Stimulated activated CD8-positive, alpha-beta memory T cell treated with anti-CD3 and anti-CD28 coated beads, Interleukin-15, amount 100 ng/mL, for 1 hour (primary cell): ENCODE measurements around the gene ATAD5.
A peak's percentile ranks its signal among the peaks of the same experiment; 100 is the strongest.
"Not testable (repeated sequence)": the region's sequence is repeated elsewhere in the genome, so short reads cannot be mapped to it uniquely, and the experiment has no call there.

Experiments
- DNase-seq: peaks from one replicate; pipeline ENCODE4 v3.0.0-alpha.2; 2020; ENCODE audit warnings: low read depth

The ATAD5 gene

DNA sequence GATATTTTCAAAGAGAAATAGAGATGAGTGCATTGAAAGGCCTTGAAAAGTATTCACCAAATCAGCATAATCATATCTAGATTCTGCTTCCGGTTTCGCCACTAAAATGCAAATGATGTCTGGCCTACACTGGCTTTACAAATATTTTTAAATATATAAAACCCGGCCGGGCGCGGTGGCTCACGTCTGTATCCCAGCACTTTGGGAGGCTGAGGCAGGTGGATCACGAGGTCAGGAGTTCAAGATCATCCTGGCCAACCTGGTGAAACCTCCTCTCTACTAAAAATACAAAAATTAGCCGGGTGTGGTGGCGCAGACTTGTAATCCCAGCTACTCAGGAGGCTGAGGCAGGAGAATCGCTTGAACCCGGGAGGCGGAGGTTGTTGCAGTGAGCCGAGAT, 8.8 kb upstream of the ATAD5 start:
- not testable (repeated sequence) for DNase-seq

GRCh38 chr17:30823421-30823820, 8.3 kb upstream of the ATAD5 start:
- DNase-seq, result no peak

DNA sequence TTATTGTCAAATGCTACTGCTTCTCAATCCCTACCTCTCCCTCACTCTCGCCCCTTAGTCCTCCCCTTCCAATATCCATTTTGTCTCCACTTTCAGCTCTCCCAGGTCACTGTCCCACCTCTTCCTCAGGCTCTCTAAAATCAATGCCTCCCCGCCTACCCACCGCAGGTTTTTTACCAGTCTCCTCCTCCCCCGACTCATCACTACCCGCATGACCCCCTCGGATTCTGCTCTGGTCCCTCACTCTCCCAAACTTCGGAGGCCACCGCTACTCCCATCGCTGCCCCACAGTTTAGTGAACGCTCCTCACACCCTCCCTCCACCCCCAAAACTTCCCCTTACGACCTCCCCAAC, 7.8 kb upstream of the ATAD5 start:
- DNase-seq, result no peak

GRCh38 chr17:30824356-30825145, 7.2 kb upstream of the ATAD5 start, which contains the start of gene CRLF3:
TSS of gene CRLF3 (minus strand) at chr17:30824692. CDS start at chr17:30824651, 41 bp downstream.
- DNase-seq, result peak; percentile 71

- DNase-seq, result no peak
These were observed 4.7 kb upstream of the ATAD5 start for GRCh38 chr17:30827082-30827481.

- no peak for DNase-seq
These were observed 2.7 kb upstream of the ATAD5 start for GRCh38 chr17:30829022-30829421.

DNA sequence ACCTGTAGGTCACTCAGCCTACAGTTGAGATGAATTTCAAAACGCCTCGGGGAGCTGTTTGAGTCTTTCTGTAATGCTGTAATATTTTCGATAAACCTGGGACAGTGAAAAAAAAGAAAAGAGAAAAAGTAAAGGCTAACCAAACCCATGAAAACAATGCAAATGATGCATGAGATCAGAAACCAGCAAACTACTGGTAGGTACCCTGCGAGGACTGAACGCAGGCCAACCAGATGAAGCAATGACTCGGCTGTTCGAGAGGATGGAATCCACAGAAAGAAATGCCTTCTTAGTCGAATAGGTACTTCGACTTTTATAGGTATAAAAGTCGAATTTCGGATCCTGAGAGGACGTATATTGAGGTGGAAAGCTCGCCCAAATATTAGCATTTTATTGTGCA, 509 bp upstream of the ATAD5 start:
- DNase-seq, result no peak

DNA sequence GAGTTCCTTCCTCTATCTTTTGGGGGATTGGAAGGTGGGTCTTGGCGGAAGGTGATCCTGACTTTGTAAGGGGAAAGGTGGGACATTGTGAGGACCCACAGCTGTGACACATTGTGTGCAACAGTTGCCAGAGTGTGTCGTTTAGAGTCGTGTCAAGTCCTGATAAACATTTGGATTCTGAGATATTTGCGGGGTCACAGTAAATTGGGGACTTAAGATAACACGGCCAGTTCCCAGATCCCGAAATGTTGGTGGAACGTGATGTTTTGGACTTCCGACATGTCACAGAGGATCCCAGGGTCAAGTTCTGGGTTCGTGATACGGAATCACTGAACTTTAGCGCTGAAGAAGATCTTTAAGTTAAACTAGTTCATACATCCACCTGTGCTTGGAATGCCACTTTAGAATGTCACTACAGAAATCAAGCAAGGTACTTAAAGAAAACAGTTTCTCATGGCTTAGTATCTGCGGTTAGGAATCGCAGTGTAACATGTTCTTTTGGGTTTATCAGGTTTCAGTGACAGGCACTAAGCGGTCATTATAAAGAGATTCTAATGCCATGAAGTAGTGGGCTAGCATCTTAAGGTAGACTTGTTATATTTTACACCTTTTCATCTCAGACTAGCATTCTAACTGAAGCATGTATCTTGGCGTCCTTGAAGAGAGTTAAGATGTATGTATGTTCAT, 815 bp downstream of the ATAD5 start:
- DNase-seq, result no peak

GRCh38 chr17:30838202-30838807, 6.5 kb downstream of the ATAD5 start:
- no peak for DNase-seq

DNA sequence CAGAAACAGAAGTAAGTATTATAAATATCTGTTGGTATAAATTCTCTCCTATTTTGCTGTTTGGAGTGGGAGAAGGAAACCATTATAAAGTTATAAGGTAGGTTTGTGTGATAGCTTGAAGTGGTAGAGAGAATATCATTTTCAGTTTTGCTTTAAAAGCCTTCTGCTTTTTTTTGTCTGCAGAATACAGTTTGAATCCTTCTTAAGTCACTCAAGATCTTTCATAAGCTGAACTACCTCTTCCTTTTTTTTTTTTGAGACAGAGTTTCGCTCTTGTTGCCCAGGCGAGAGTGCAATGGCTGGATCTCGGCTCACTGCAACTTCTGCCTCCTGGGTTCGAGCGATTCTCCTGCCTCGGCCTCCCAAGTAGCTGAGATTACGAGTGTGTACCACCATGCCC, 9.0 kb downstream of the ATAD5 start:
- DNase-seq, result no peak

GRCh38 chr17:30848021-30848420, 16.3 kb downstream of the ATAD5 start:
- DNase-seq, result no peak

GRCh38 chr17:30854146-30854545, 22.4 kb downstream of the ATAD5 start:
- DNase-seq, result no peak

DNA sequence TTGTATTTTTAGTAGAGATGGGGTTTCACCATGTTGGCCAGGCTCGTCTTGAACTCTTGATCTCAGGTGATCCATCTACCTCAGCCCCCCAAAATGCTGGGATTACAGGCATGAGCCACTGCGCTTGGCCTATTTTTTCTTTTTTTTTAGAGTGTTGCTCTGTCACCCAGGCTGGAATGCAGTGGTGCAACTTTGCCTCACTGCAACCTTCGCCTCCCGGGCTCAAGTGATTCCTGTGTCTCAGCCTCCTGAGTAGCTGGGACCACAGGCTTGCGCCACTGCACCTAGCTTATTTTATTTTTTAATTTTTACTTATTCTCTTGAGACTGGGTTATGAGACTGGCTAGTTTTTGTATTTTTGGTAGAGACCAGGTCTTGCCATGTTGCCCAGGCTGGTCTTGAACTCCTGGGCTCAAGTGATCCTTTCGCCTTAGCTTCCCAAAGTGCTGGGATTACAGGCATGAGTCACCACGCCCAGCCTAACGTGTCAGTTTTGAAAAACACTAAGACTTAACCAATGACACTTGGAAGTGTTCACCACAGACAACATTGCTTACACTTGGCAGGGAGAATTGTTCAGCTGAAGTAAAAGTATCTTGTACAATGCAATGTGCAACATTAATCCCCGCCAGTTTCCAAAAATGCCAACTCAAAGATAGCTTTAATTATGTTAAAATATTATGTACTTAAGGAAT, 26.9 kb downstream of the ATAD5 start:
- DNase-seq, result no peak

DNA sequence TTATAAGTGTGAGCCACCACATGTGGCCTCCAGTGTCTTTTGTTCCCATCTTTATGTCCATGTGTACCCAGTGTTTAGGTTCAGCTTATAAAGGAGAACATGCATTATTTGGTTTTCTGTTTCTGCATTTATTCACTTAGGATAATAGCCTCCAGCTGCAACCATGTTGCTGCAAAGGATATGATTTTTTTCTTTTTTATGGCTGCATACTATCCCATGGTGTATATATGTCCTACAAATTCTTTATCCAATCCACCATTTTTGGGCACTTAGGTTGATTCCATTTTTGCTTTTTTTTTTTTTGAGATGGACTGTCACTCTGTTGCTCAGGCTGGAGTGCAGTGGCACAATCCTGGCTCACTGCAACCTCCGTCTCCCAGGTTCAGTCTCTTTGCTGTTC, 32.9 kb downstream of the ATAD5 start:
- no peak for DNase-seq

GRCh38 chr17:30869005-30869404, 37.2 kb downstream of the ATAD5 start:
- DNase-seq, result no peak

DNA sequence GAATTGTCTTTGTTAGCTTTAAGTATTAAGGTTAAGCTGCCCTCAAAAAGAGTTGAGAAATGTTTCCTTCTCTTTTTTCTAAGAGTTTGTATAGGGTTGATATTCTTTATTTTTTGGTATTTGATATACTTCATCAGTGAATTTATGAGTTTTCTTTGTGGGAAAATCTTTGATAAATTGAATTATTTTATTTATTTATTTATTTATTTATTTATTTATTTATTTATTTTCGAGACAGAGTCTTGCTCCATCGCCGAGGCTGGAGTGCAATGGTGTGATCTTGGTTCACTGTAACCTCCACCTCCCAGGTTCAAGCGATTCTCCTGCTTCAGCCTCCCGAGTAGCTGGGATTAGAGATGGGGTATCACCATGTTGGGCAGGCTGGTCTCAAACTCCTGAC, 54.4 kb downstream of the ATAD5 start:
- DNase-seq, result no peak

DNA sequence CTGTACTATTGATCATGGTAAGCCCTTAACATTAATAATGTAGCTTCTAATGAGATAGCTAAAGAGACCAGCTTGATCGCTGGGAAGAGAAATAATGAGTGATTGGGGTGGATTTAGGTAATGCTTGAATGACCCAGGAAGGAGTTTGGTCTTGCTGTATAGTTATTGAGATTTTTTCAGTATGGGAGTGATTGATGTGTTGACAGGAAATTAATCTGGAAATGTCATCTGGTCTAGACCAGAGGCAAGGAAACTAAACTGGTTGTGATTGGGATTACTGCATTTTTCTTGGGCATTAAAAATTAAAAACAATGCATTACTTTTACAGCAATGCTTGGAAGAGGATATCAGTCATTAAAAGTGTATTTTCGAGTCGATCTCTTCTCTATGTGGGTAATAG, 62.5 kb downstream of the ATAD5 start:
- no peak for DNase-seq

GRCh38 chr17:30897311-30897710, 65.5 kb downstream of the ATAD5 start:
- no peak for DNase-seq

- no peak for DNase-seq
These were observed 74.0 kb downstream of the ATAD5 start for GRCh38 chr17:30905742-30906100.

DNA sequence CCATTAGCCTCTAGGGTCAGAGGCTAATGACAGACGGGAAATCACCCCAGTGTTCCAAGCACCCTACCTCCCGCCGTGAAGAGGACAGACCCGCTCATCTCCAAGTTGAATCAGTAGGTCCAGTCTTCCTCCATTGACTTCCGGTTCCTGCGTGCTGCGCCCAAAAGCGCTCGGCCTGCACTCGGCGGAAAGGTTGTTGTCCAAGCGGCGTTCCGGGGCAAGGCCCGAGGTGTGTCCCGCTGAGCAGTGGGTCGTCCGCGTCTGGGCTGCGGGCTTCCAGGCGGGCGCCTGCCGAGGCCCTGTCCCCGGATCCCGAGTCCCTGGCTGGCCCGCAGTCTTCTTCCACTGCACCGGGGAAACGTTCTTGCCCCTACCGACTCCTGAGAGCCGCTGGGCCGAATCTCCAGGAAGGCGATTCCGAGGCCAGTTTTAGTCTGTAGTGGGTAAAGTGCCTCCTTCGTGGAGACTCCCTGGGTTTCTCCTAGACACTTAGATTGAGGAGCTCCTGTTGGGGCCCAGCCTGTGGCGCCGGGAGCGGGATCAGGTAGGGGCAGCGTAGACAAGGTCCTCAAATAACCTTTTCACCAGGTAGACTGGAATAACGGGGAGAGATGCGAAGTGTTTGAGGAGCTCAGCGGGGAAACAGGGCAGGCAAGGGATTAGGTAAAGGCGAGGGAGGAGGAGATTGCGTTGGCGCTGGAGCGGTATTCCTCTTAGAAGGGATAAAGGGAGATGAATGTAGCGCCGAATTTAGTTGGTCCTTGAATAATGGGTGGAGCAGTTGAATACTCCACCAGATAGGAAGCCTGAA, 74.5 kb downstream of the ATAD5 start, which contains the start of gene TEFM:
TEFM (minus strand) TSS at position 138 of the 811 bp plus-strand sequence; CDS start at position 98, 40 bp downstream.
- peak; percentile 75 for DNase-seq

- no peak for DNase-seq
These were observed 77.1 kb downstream of the ATAD5 start for GRCh38 chr17:30908717-30909420.
